Mucosa of gallbladder (tissue), 1 donor: ENCODE results near the gene MARCHF5. TPM values are rescaled to one million over a fixed set of nuclear protein-coding genes. Genes with fewer than 3 reads are reported as not detected.
"Not testable (repeated sequence)": the region's sequence is repeated elsewhere in the genome, so short reads cannot be mapped to it uniquely, and the experiment has no call there.

Experiments
- DNase-seq: peaks from one replicate; pipeline ENCODE4 v3.0.0-alpha.2; 2020; ENCODE audit warnings: low spot score
- total RNA-seq: library from RNA; stranded (reverse); gene quantifications from one replicate; pipeline ENCODE4 v1.2.1, GENCODE V29; 2021
- donor health status: DM: no; HTN: no; CAD: no.

MARCHF5 gene
- total RNA-seq, 1 donor from 2014 or later = 51.2 TPM

GRCh38 chr10:92305133-92306072 is 14.4 kb downstream of the MARCHF5 start:
- no peak for DNase-seq

- DNase-seq = no peak
Observed at GRCh38 chr10:92309272-92309671, 18.3 kb downstream of the MARCHF5 start.

- no peak for DNase-seq
Observed at GRCh38 chr10:92313750-92314149, 22.8 kb downstream of the MARCHF5 start.

GRCh38 chr10:92316610-92317009 is 25.6 kb downstream of the MARCHF5 start:
- DNase-seq = no peak

DNA sequence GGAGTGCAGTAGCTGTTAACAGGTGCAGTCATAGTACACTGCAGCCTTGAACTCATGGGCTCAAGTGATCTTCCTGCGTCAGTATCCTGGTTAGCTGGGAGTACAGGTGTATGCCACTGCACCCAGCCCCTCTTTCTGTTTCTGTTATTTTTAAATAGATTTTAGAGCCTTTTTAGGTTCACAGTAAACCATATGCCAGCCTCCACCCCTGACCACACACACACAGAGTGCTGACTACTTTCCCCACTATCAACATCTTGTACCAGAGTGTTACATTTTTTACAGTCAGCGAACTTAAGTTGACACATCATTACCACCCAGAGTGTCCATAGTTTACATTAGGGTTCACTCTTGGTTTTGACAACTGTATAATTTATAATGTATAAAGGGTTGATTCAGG is 32.1 kb downstream of the MARCHF5 start:
- no peak for DNase-seq

GRCh38 chr10:92327445-92328433 is 36.8 kb downstream of the MARCHF5 start:
- no peak for DNase-seq

DNA sequence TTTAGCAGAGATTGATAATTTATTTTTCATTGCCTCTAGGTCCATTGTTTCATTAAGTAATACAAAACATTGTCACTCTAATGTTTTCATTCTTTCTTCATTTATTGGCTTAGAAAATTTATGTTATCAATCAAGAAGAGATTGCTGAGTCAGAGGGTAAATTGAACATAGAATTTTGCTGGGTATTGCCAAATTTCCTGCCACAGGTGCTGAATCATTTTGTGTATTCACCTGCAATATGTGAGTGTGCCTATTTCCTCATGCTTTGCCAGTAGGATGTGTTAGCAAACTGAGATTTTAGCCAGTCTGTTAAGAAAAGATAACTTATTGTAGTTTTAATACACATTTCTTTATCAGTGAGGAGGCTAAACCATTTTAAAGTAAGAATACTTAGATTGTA is 38.0 kb downstream of the MARCHF5 start:
- DNase-seq = no peak

GRCh38 chr10:92329927-92330326 is 39.0 kb downstream of the MARCHF5 start:
- DNase-seq = not testable (repeated sequence)

GRCh38 chr10:92342796-92343195 is 51.8 kb downstream of the MARCHF5 start:
- no peak for DNase-seq

DNA sequence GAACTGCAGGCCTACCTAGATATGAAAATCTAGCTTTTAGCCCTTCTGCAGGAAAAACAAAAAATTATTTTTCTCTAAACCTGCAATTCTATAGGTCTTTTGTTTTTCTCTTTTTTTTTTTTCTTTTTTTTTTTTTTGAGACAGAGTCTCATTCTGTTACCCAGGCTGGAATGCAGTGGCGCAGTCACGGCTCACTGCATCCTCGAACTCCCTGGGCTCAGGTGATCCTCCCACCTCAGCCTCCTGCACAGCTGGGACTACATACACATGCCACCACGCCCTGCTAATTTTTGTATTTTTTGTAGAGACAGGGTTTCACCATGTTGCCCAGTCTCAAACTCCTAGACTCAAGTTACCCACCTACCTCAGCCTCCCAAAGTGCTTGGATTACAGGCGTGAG is 54.6 kb downstream of the MARCHF5 start:
- DNase-seq = not testable (repeated sequence)

DNA sequence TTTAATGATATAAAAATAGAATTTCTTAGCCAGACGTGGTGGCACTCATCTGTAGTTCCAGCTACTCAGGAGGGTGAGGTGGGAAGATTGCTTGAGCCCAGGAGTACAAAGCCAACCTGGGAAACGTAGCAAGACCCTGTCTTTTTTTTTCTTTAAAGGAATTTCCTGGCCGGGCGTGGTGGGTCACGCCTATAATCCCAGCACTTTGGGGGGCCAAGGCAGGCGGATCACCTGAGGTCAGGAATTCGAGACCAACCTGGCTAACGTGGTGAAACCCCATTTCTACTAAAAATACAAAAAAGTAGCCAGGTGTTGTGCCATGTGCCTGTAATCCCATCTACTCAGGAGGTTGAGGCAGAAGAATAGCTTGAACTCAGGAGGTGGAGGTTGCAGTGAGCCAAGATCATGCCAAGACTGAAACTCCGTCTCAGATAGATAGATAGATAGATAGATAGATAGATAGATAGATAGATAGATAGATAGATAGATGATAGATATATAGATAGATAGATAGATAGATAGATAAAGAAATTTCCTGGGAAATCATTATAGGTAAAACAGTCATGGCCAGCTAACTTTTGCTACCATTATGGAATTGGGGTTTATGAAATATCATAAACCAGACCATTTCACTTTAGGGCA is 56.2 kb downstream of the MARCHF5 start:
- not testable (repeated sequence) for DNase-seq

DNA sequence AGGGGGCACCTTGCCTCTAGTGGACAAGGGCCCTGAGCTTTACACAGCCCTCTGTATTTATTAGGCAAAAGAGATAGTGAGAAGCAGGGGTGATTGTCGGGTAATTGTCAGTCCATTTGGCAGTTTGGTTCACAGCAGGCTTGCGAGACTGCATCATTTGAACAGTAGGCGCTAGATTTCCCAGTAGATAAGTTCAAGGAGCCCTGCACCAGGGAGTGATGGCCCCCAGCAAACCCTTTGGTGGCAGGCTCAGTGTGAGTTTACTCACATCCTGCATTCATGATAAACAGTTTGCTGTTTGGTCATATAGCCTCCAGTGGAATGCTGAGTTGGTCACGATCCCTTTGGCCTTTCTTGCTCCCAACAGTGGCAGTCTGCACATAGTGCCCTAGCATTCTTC is 59.4 kb downstream of the MARCHF5 start:
- no peak for DNase-seq

DNA sequence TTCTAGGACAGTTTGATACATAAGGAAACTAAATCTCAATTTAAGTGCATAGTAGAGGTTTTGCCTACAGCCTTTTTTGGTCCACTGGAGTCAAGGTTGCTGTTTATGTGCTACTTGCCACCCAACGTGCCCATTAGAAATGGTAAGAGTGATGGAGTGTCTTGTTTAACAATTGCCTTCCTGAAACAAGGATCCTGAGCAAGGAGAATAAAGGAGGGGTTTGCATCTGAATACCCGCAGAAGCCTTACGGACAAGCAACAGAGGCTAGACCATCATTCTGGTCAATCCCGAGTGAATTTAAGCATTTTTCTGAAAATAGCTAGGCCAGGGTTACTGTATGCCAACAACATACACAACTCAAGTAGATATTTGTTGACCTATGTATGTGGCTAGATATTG is 63.6 kb downstream of the MARCHF5 start:
- no peak for DNase-seq

- DNase-seq = no peak
Observed at GRCh38 chr10:92356041-92356440, 65.1 kb downstream of the MARCHF5 start.

- no peak for DNase-seq
Observed at GRCh38 chr10:92363498-92363897, 72.5 kb downstream of the MARCHF5 start.

DNA sequence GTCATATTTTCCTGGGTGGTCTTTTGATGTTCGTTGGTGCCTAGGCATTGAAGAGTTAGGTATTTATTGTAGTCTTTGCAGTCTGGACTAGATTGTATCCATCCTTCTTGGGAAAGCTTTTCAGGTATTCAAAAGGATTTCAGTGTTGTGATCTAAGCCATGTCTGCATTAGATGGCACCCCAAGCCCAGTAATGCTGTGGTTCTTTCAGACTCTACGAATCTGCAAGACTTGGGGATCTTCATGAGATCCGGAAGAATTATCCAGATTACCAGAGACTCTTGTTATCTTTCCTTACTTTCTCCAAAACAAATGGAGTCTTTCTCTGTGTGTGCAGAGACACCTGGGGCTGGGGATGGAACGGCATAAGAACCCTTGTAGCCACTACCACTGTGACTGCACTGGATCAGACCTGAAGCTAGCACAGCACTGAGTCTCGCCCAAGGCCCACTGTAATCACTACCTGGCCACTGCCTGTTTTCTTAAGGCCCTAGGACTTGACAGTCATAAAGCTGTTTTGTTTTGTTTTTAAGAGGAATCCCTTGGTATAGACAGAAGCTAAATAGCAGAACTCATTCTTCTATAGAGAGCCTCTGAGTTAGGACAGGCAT is 75.5 kb downstream of the MARCHF5 start:
- DNase-seq = no peak

GRCh38 chr10:92377962-92378361 is 87.0 kb downstream of the MARCHF5 start:
- DNase-seq = no peak

DNA sequence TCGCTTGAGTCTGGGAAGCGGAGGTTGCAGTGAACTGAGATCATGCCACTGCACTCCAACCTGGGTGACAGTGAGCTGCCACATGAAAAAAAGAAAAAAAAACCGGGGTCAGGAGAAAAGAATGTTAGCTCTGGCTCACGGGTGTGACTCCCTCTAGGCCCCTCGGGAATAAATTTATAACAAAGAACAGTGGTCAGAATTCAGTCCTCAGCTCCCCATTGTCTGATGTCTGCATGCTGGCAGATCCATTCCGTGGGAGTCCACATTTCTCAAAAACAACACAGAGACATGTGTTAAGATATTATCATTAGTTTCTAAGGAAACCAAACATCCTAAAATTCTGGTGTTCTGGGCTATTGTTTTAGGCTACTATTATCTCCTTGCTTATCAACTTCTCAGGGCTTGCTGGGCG is 90.6 kb downstream of the MARCHF5 start:
- no peak for DNase-seq

- DNase-seq = no peak
Observed at GRCh38 chr10:92382631-92383030, 91.7 kb downstream of the MARCHF5 start.

GRCh38 chr10:92384741-92385140 is 93.8 kb downstream of the MARCHF5 start:
- no peak for DNase-seq

DNA sequence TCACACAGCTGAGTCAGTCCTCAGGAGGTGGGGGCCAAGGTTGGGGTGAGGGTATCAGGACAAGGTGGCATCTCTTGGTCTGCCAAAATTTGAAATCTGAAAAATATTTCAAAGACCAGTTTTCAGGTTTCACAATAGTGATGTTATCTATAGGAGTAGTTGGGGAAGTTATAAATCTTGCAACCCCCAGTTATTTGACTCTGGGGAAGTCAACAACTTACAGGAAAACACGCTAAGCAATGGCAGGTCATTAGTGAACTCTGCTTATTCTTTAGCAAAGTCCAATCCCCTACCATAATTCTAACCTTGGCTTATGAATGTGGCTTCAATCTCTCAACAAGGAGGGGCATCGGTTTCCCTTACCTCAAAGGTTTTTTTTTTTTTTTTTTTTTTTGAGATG is 94.9 kb downstream of the MARCHF5 start:
- no peak for DNase-seq
